HCT116 (cell line): ENCODE data around the gene ARHGEF17. TPM values are rescaled to one million over a fixed set of nuclear protein-coding genes. Genes with fewer than 3 reads are reported as not detected.

Experiments used
- ATAC-seq: fragments of 200-7000 bp; cut with Tn5 transposase; 2 replicates; pipeline ENCODE4 v1.9.1; 2020; ENCODE audit warnings: mild to moderate bottlenecking, moderate library complexity
- BruUV-seq: library from RNA; stranded (reverse); fragments of 400-500 nt; replicated peaks from 2 replicates; lab custom pipeline; 2021; lab: Mats Ljungman, UMichigan
- CTCF ChIA-PET: fragments of 300-600 bp; sonication (Branson Sonifier 250); formaldehyde crosslinking; loops from one replicate; lab custom pipeline; 2021; ENCODE audit warnings: antibody characterized with exemption; lab: Charles Lee
- POLR2A ChIA-PET: fragments of 300-600, 350-600 bp; sonication (Branson Sonifier 250); formaldehyde crosslinking; loops from one replicate; lab custom pipeline; 2021; ENCODE audit warnings: antibody characterized with exemption; lab: Charles Lee
- RAD21 ChIA-PET, 2 experiments: fragments of 300-600 bp; sonication (Branson Sonifier 250); formaldehyde crosslinking; loops; one replicate each; lab custom pipeline; 2023; ENCODE audit warnings: low total read pairs in 2 of 2; ENCODE audit not compliant: uncharacterized antibody in 2 of 2, unreplicated experiment in 2 of 2, low non-redundant PET in 1 of 2; lab: Charles Lee
- DNase-seq: peaks from one replicate; pipeline ENCODE4 v3.0.0-alpha.2; 2010; ENCODE audit warnings: low read depth, low spot score
- H2AFZ ChIP-seq: fragments of 200-600 bp; shearing (Covaris generic), sonication (generic); 2 replicates; pipeline ENCODE4 v1.6.1; 2017; ENCODE audit warnings: low read depth, mixed run types, mixed read lengths, antibody characterized with exemption, low read length; ENCODE audit not compliant: poor library complexity, severe bottlenecking
- H3K27ac ChIP-seq: 2 replicates; pipeline ENCODE4 v1.5.1; 2012; ENCODE audit warnings: low read depth, low read length
- H3K27me3 ChIP-seq: fragments of 200-600 bp; sonication (generic); 2 replicates; pipeline ENCODE4 v1.6.1; 2016; ENCODE audit warnings: mixed run types, low read length, mixed read lengths; ENCODE audit not compliant: insufficient read depth
- H3K36me3 ChIP-seq, 2 experiments: fragments of 200-500 bp in 1 of 2; fragments of 200-600 bp in 1 of 2; sonication (Bioruptor generic) in 1 of 2; sonication (generic) in 1 of 2; 2 replicates each; pipeline versions ENCODE4 v1.5.1 to v1.6.1; 2014 to 2016; ENCODE audit warnings: low read length in 2 of 2, inconsistent platforms in 1 of 2, mixed read lengths in 1 of 2, mixed run types in 1 of 2; ENCODE audit not compliant: insufficient read depth in 2 of 2, control insufficient read depth in 1 of 2
- H3K4me1 ChIP-seq, 2 experiments: fragments of 200-600 bp in 1 of 2; sonication (generic) in 1 of 2; 2 replicates each; pipeline versions ENCODE4 v1.5.1 to v1.6.1; 2012 to 2017; ENCODE audit warnings: low read length in 2 of 2, inconsistent platforms in 1 of 2, mild to moderate bottlenecking in 1 of 2, mixed read lengths in 1 of 2, mixed run types in 1 of 2, moderate library complexity in 1 of 2; ENCODE audit not compliant: insufficient read depth in 2 of 2, control insufficient read depth in 1 of 2
- H3K4me2 ChIP-seq: fragments of 200-600 bp; sonication (generic); 2 replicates; pipeline ENCODE4 v1.6.1; 2017; ENCODE audit warnings: mixed run types, low read length, mixed read lengths
- H3K4me3 ChIP-seq, 2 experiments: fragments of 200-600 bp in 1 of 2; sonication (generic) in 1 of 2; replicated peaks in 1 of 2; 2 replicates each; pipeline ENCODE4 v1.5.1; 2011 to 2016; ENCODE audit warnings: low read length in 2 of 2, control low read depth in 1 of 2, low read depth in 1 of 2, mild to moderate bottlenecking in 1 of 2, mixed read lengths in 1 of 2, mixed run types in 1 of 2
- H3K79me2 ChIP-seq: fragments of 200-600 bp; sonication (generic); 2 replicates; pipeline ENCODE4 v1.6.1; 2017; ENCODE audit warnings: mild to moderate bottlenecking, mixed run types, low read length, moderate library complexity, mixed read lengths; ENCODE audit not compliant: insufficient read depth
- H3K9ac ChIP-seq: fragments of 200-600 bp; sonication (generic); 2 replicates; pipeline ENCODE4 v1.6.1; 2016; ENCODE audit warnings: low read length, mixed read lengths
- H3K9me2 ChIP-seq: fragments of 200-600 bp; sonication (generic), shearing (Covaris generic); 2 replicates; pipeline ENCODE4 v1.6.1; 2017; ENCODE audit warnings: mixed run types, mild to moderate bottlenecking, moderate library complexity; ENCODE audit not compliant: insufficient read depth
- H3K9me3 ChIP-seq, 2 experiments: fragments of 200-500 bp in 1 of 2; fragments of 200-600 bp in 1 of 2; sonication (Bioruptor generic) in 1 of 2; sonication (generic) in 1 of 2; 2 replicates each; pipeline ENCODE4 v1.6.1; 2014 to 2017; ENCODE audit warnings: low read length in 2 of 2, mixed read lengths in 2 of 2, inconsistent platforms in 1 of 2, low read depth in 1 of 2, mild to moderate bottlenecking in 1 of 2, mixed run types in 1 of 2, moderate library complexity in 1 of 2; ENCODE audit not compliant: control insufficient read depth in 1 of 2, insufficient read depth in 1 of 2
- H4K20me1 ChIP-seq: fragments of 200-600 bp; sonication (generic), shearing (Covaris generic); 2 replicates; pipeline ENCODE4 v1.6.1; 2017; ENCODE audit warnings: mixed run types, mild to moderate bottlenecking, moderate library complexity; ENCODE audit not compliant: insufficient read depth
- CEBPB ChIP-seq: IDR thresholded peaks from 2 replicates; pipeline ENCODE4 v1.6.1; 2012; ENCODE audit warnings: low read depth
- JUND ChIP-seq: IDR thresholded peaks from 2 replicates; pipeline ENCODE4 v1.6.1; 2012
- POLR2AphosphoS5 ChIP-seq: IDR thresholded peaks from 2 replicates; pipeline ENCODE4 v1.6.1; 2011; ENCODE audit warnings: mild to moderate bottlenecking, low read depth, low read length, moderate library complexity
- SIN3A ChIP-seq: IDR thresholded peaks from 2 replicates; pipeline ENCODE4 v1.6.1; 2012; ENCODE audit warnings: low read depth
- SRF ChIP-seq: IDR thresholded peaks from 2 replicates; pipeline ENCODE4 v1.6.1; 2012; ENCODE audit warnings: low read depth
- TCF7L2 ChIP-seq: IDR thresholded peaks from 2 replicates; pipeline ENCODE4 v1.7.0; 2011; ENCODE audit warnings: borderline replicate concordance, inconsistent platforms; ENCODE audit not compliant: insufficient read depth, insufficient read length; ENCODE audit errors: extremely low read depth
- YY1 ChIP-seq: IDR thresholded peaks from 2 replicates; pipeline ENCODE4 v1.6.1; 2011; ENCODE audit warnings: low read length, low read depth, moderate library complexity, mild to moderate bottlenecking; ENCODE audit not compliant: insufficient replicate concordance; ENCODE audit errors: extremely low read depth
- intact Hi-C: fragments of 100-400 bp; cut with micrococcal nuclease; formaldehyde crosslinking; loops from 2 replicates; pipeline ENCODE4 v1.10.0; 2022
- total RNA-seq: library from RNA; stranded (reverse); gene quantifications from one replicate; pipeline ENCODE4 v1.2.1, GENCODE V29; 2021; ENCODE audit not compliant: unreplicated experiment
- TF ChIP-seq, protein P1 (sequence below), 3 experiments: fragments of 200-600 bp in 1 of 3; sonication (generic) in 1 of 3; IDR thresholded peaks in 2 of 3; conservative IDR thresholded peaks in 1 of 3; 2 replicates each; pipeline ENCODE4 v1.5.1; 2012 to 2017; ENCODE audit warnings: low read depth in 2 of 3, low read length in 2 of 3, antibody characterized with exemption in 1 of 3, borderline replicate concordance in 1 of 3, control low read depth in 1 of 3, mild to moderate bottlenecking in 1 of 3, mixed read lengths in 1 of 3, mixed run types in 1 of 3, moderate library complexity in 1 of 3; ENCODE audit not compliant: insufficient read depth in 1 of 3

ARHGEF17 gene
- total RNA-seq, 1 experiment from 2014 or later = 18.2 TPM

DNA sequence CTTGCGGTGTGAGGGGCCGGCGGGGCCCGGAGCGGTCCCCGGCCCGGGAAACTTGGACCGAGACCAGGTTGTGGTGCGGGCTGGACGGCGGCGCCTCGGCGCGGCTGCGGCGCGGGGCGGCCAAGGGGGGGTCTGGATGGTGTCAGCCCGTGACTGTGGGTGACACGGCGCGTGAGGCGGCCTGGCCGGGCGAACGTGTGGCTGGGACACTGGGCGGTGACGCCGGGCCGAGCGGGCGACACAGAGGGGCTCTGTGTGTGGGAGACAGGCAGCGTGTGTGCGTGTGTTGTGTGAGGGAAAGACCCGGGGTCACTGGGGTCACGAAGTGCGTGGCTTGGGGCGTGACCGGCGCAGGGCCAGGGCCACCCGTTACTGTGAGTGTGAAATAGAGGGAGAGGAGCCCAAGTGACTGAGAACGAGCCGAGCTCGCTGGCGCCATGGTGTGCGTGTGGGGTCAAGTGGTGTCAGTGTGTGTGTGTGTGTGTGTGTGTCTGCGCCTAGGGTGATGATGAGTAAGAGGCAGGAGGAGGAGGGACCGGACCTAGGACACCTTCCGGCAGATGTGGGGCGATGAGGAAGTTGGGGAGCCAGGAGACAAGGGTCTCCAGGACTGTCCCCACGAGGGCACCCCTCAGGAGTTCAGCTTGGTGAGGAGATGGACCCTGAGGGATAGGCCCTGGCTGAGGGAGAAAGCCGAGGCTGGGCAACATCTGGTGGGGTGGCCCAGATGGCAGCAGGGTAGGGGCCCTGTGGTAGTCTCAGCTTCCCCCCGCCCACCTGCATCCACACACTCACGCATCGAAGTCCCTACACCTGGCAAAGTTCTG is 68.9 kb downstream of the ARHGEF17 start:
- intact Hi-C loops = loop anchor here (5.0 kb wide), 1 partner anchor 70 kb away; the partner anchor contains the start of gene ARHGEF17
- Histone ChIP-seq H3K9ac (peak overlapping the region; percentile 100), H2AFZ (no peak overlapping the region), H3K4me1 (peaks cover 6 to 30% of the 10 kb centered on the region in 2 experiments; a peak in 3 of 4 replicates), H3K4me2 (peak overlapping the region; percentile 88), H3K4me3 (peak overlapping the region; percentile 87 to 97), H3K9me2 (no peaks in the 10 kb centered on the region), H4K20me1 (no peaks in the 10 kb centered on the region; the same call in 1 of the 2 replicates), H3K9me3 (no peaks in the 10 kb centered on the region), H3K27me3 (no peaks in the 10 kb centered on the region), H3K79me2 (peaks cover 57% of the 10 kb centered on the region), H3K27ac (peak overlapping the region; percentile 88), H3K36me3 (peaks cover 0 to 7% of the 10 kb centered on the region in 2 experiments; a peak in 1 of 4 replicates)
- DNase-seq (peak; percentile 40), ATAC-seq (peak; percentile 39)
- POLR2A ChIA-PET = interaction anchor here (0.6 kb wide), 1 partner anchor 309 kb away, joined by 4 read pairs; no protein-coding TSS in a partner anchor
- RAD21 ChIA-PET = no interaction called here
- TF ChIP-seq JUND (no peak), SRF (no peak), SIN3A (no peak; the same call in 1 of the 2 replicates), CEBPB (no peak), TCF7L2 (peak; percentile 18), YY1 (peak; percentile 63), POLR2AphosphoS5 (peak; percentile 69)
- TF ChIP-seq, protein P1, sequence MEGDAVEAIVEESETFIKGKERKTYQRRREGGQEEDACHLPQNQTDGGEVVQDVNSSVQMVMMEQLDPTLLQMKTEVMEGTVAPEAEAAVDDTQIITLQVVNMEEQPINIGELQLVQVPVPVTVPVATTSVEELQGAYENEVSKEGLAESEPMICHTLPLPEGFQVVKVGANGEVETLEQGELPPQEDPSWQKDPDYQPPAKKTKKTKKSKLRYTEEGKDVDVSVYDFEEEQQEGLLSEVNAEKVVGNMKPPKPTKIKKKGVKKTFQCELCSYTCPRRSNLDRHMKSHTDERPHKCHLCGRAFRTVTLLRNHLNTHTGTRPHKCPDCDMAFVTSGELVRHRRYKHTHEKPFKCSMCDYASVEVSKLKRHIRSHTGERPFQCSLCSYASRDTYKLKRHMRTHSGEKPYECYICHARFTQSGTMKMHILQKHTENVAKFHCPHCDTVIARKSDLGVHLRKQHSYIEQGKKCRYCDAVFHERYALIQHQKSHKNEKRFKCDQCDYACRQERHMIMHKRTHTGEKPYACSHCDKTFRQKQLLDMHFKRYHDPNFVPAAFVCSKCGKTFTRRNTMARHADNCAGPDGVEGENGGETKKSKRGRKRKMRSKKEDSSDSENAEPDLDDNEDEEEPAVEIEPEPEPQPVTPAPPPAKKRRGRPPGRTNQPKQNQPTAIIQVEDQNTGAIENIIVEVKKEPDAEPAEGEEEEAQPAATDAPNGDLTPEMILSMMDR (IDR thresholded peaks at IDR 0.05 in 2 of 3, conservative IDR thresholded peaks at IDR 0.05 in 1 of 3; ENCODE audit: borderline replicate concordance in 1 of 3, insufficient read depth in 1 of 3, low read depth in 2 of 3, low read length in 2 of 3) = no peak
- TSS peak; percentile 55 for BruUV-seq
- CTCF ChIA-PET = interaction anchor here (1.8 kb wide), 1 partner anchor 26 kb away, joined by 10 read pairs; no protein-coding TSS in a partner anchor
